ENCODE data around the gene IZUMO1.
"Not testable (repeated sequence)": the region's sequence is repeated elsewhere in the genome, so short reads cannot be mapped to it uniquely, and the experiment has no call there.

The IZUMO1 gene

GRCh38 chr19:48737360-48737998, 9.2 kb downstream of the IZUMO1 start:
- peak; percentile 58 for DNase-seq (ENCODE audit: low spot score)

GRCh38 chr19:48735031-48735615, 11.6 kb downstream of the IZUMO1 start:
- DNase-seq (ENCODE audit: low spot score), result peak; percentile 77

- no peak for DNase-seq (ENCODE audit: low spot score)
Observed at GRCh38 chr19:48734625-48735024, 12.1 kb downstream of the IZUMO1 start.

- no peak for DNase-seq (ENCODE audit: low spot score)
Observed at GRCh38 chr19:48731452-48731851, 15.3 kb downstream of the IZUMO1 start.

GRCh38 chr19:48728911-48729664, 17.6 kb downstream of the IZUMO1 start:
- DNase-seq (ENCODE audit: low spot score), result no peak

GRCh38 chr19:48726556-48726955, 20.2 kb downstream of the IZUMO1 start:
- DNase-seq (ENCODE audit: low spot score), result no peak

- DNase-seq (ENCODE audit: low spot score), result peak; percentile 62
Observed at GRCh38 chr19:48724796-48725753, 21.6 kb downstream of the IZUMO1 start.

GRCh38 chr19:48722196-48722708, 24.5 kb downstream of the IZUMO1 start:
- DNase-seq (ENCODE audit: low spot score), result no peak

GRCh38 chr19:48720613-48721296, 26.0 kb downstream of the IZUMO1 start:
- peak; percentile 94 for DNase-seq (ENCODE audit: low spot score)

GRCh38 chr19:48720251-48720612, 26.5 kb downstream of the IZUMO1 start:
- no peak for DNase-seq (ENCODE audit: low spot score)

GRCh38 chr19:48719263-48720171, 27.2 kb downstream of the IZUMO1 start, which contains the start of gene MAMSTR:
Gene MAMSTR, minus strand, starts transcription at chr19:48719725. Its CDS starts 694 bp downstream, at chr19:48719031.
- no peak for DNase-seq (ENCODE audit: low spot score)

GRCh38 chr19:48718711-48719231, 27.9 kb downstream of the IZUMO1 start:
- no peak for DNase-seq (ENCODE audit: low spot score)

GRCh38 chr19:48718106-48718505, 28.6 kb downstream of the IZUMO1 start:
- DNase-seq (ENCODE audit: low spot score), result not testable (repeated sequence)

- no peak for DNase-seq (ENCODE audit: low spot score)
Observed at GRCh38 chr19:48716562-48717291, 30.0 kb downstream of the IZUMO1 start.

- no peak for DNase-seq (ENCODE audit: low spot score)
Observed at GRCh38 chr19:48715681-48716171, 31.0 kb downstream of the IZUMO1 start.

- DNase-seq (ENCODE audit: low spot score), result no peak
Observed at GRCh38 chr19:48714759-48715675, 31.7 kb downstream of the IZUMO1 start.

GRCh38 chr19:48713864-48714755, 32.6 kb downstream of the IZUMO1 start:
- DNase-seq (ENCODE audit: low spot score), result peak; percentile 99
